Measurements from ENCODE around the gene ANKRD30A.
"Not testable (repeated sequence)": the region's sequence is repeated elsewhere in the genome, so short reads cannot be mapped to it uniquely, and the experiment has no call there.

Gene ANKRD30A

GRCh38 chr10:37269554-37270256, 144.3 kb downstream of the ANKRD30A start:
- no peak for DNase-seq

- DNase-seq, result no peak
These were observed 149.9 kb downstream of the ANKRD30A start for GRCh38 chr10:37275216-37275777.

DNA sequence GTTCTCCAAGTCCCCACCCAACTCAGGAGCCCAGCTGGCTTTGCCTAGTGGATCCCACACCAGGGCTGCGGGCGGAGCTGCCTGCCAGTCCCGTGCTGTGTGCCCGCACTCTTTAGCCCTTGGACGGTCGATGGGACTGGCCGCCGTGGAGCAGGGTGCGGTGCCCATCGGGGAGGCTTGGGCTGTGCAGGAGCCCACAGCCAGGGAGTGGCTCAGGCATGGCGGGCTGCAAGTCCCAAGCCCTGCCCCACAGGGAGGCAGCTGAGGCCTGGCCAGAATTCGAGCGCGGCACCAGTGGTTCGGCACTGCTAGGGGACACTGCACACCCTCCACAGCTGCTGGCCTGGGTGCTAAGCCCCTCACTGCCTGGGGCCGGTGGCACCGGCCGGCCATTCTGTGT, 159.7 kb downstream of the ANKRD30A start:
- no peak for DNase-seq

GRCh38 chr10:37289833-37290464, 164.6 kb downstream of the ANKRD30A start:
- DNase-seq, result no peak

GRCh38 chr10:37301271-37301670, 175.9 kb downstream of the ANKRD30A start:
- DNase-seq, result no peak

GRCh38 chr10:37304036-37304435, 178.6 kb downstream of the ANKRD30A start:
- no peak for DNase-seq

DNA sequence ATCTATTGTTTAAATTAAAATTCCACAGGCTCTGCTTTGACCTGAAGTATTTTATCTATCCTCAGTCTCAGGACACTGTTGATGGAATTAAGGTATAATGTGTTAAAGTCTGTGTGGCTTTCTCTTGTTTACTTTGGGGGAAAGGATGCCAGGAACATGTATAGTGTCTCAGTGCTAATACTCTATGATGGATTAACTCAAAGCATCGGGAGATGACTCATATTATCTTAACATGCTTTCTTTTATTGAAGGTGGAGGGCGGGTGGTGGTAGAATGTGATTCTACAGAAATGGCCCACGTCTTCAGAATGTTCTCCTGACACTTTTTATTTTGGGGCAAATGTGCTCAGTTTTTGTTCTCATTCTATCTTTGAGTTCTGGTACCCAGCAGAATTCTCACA, 189.0 kb downstream of the ANKRD30A start:
- no peak for DNase-seq

GRCh38 chr10:37314862-37315261, 189.5 kb downstream of the ANKRD30A start:
- DNase-seq, result no peak

DNA sequence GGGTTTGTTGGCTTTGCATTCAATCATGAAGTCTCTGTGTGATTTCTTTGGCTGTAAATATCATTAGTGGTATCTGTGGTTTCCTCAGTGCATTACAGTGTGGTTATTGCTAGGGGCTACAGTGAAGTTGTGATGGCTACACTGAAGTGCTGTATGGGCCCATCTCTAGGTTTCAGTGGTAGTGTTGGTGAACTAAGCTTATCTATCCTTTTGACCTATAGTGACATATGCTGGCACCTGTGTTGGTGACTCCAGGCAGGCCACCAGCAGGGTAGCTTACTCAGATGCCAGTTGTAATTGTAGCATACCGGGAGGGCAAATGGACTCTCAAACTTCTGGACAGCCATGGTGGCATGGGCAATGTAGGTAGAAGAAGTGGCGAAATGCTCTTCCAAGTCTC, 219.0 kb downstream of the ANKRD30A start:
- DNase-seq, result no peak

- no peak for DNase-seq
These were observed 254.6 kb downstream of the ANKRD30A start for GRCh38 chr10:37379991-37380390.

- DNase-seq, result no peak
These were observed 255.9 kb downstream of the ANKRD30A start for GRCh38 chr10:37381271-37381670.

DNA sequence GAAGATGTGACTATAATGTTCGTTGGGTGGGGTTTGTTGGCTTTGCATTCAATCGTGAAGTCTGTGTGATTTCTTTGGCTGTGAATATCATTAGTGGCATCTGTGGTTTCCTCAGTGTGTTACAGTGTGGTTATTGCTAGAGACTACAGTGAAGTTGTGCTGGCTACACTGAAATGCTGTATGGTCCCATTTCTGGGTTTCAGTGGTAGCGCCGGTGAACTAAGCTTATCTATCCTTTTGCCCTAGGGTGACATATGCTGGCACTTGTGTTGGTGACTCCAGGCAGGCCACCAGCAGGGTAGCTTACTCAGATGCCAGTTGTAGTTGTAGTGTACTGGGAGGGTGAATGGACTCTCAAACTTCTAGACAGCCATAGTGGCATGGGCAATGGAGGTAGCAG, 259.5 kb downstream of the ANKRD30A start:
- DNase-seq, result no peak

DNA sequence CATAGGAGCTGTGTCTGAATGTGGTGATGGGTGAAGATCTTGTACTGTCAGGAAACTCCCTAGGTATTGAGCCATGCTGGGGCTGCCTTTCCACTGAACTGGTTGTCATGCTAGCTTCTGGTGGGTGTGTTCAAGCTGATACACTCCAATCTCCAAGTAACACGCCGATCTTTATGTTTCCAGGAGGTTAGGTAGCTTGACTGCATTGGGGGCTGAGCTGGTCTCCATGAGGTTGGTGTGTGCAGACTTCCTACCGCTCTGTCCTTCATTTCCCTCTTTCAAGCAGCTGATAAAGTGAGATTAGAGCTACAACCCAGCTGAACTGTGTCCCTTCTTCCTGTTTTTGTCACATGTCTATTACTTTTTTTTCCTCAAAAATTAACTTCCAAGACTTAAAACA, 265.5 kb downstream of the ANKRD30A start:
- DNase-seq, result no peak

- not testable (repeated sequence) for DNase-seq
These were observed 275.4 kb downstream of the ANKRD30A start for GRCh38 chr10:37400774-37401173.

- no peak for DNase-seq
These were observed 275.8 kb downstream of the ANKRD30A start for GRCh38 chr10:37401225-37401624.

- DNase-seq, result no peak
These were observed 278.4 kb downstream of the ANKRD30A start for GRCh38 chr10:37403776-37404175.
